ENCODE data around the gene VAT1L.

The VAT1L gene

DNA sequence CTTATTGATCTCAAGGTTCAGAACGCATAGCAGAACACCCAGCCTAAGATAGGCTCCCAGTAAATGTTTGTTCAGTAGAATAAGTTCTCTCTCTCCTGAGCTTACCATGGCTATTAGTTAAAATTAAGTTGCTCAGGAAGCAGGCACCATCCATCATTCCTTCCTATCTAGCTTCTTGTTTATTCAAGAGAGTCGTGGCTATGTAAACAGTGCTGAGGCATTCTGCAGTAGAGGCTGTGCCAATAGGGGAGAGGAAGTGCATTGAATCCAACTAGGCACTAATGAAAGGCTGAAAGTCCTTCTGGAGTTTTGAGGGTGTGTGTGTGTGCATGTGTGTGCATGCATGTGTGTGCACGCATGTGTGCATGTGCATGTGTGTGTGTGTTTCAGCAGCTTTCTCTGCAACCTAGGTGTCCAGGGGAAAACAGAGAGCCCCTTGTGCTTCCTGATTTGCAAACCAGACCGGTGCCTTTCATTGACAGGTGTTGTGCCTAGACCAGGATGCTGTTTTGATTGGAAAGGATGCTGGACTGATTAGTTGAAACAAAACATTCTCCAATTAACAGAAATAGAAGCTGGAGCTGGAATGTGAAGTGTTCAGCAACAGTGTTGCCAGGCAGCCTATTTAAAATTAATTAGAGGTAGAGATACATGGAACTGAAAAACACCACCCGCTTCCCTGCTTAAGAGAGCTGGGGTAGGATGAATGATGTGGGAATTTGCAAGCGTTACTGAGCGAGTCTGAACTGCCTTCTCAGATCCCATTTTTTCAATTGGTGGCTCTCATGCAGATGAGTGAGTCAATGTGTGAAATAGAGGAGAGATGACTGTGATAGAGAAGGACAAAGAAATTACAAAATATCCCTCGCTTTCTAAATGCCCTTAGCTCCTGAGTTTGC, 130.7 kb downstream of the VAT1L start:
- peak in 1 of 2 donors; percentile 19 for DNase-seq (ENCODE audit: low read depth in 2 of 2)
- H3K4me3 ChIP-seq (replicated peaks in 1 of 2; ENCODE audit: low read depth in 2 of 2, low read length in 2 of 2): no peak overlapping the region
- TF ChIP-seq, protein P1, sequence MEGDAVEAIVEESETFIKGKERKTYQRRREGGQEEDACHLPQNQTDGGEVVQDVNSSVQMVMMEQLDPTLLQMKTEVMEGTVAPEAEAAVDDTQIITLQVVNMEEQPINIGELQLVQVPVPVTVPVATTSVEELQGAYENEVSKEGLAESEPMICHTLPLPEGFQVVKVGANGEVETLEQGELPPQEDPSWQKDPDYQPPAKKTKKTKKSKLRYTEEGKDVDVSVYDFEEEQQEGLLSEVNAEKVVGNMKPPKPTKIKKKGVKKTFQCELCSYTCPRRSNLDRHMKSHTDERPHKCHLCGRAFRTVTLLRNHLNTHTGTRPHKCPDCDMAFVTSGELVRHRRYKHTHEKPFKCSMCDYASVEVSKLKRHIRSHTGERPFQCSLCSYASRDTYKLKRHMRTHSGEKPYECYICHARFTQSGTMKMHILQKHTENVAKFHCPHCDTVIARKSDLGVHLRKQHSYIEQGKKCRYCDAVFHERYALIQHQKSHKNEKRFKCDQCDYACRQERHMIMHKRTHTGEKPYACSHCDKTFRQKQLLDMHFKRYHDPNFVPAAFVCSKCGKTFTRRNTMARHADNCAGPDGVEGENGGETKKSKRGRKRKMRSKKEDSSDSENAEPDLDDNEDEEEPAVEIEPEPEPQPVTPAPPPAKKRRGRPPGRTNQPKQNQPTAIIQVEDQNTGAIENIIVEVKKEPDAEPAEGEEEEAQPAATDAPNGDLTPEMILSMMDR (IDR thresholded peaks at IDR 0.05; ENCODE audit: low read depth, low read length): no peak

DNA sequence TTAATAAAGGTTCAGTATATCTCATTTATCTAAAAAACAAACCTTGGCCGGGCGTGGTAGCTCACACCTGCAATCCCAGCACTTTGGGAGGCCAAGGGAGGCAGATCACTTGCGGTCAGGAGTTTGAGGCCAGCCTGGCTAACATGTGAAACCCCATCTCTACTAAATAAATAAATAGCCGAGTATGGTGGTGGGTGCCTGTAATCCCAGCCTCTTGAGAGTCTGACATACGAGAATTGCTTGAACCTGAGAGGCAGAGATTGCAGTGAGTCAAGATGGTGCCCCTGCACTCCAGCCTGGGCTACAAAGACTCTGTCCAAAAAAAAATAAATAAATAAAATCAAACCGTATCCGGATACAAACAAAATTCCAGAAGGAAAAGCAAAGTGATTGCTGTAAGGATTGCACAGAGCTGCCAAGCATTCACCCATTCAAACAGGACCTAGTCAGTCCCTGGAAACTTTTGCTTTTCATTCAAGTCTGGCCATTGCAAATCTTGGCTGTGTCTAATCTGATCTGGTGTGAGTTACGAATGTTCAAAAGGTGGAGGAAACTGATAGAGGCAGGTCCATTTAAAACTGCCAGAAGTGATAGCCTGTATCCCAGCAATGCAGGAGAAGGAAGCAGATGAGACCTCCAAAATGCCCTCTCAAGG, 131.5 kb downstream of the VAT1L start:
- TF ChIP-seq, protein P1 (IDR thresholded peaks at IDR 0.05; ENCODE audit: low read depth, low read length): no peak
- no peak for DNase-seq (ENCODE audit: low read depth in 2 of 2)
- H3K4me3 ChIP-seq (replicated peaks in 1 of 2; ENCODE audit: low read depth in 2 of 2, low read length in 2 of 2): no peak overlapping the region

DNA sequence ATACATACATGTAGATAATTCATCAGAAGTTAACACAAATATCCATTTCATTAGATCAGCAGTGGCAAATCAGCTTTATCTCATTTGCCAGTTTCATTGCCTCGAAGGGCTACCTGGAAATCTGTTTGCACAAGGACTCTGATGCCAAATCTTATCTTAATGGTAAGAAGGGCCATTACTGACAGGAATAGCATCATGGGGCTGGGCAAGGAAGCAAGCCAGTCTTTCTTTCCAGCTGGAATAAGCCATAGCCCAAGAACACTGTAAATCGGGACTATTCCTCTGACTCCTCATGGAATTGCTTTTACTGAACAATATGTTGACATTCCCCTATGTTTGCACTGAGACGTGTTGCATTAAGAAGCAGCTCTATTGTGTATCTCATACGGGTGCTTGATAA, 132.6 kb downstream of the VAT1L start:
- no peak for DNase-seq (ENCODE audit: low read depth in 2 of 2)
- TF ChIP-seq, protein P1 (IDR thresholded peaks at IDR 0.05; ENCODE audit: low read depth, low read length): no peak
- H3K4me3 ChIP-seq (replicated peaks in 1 of 2; ENCODE audit: low read depth in 2 of 2, low read length in 2 of 2): no peak overlapping the region

DNA sequence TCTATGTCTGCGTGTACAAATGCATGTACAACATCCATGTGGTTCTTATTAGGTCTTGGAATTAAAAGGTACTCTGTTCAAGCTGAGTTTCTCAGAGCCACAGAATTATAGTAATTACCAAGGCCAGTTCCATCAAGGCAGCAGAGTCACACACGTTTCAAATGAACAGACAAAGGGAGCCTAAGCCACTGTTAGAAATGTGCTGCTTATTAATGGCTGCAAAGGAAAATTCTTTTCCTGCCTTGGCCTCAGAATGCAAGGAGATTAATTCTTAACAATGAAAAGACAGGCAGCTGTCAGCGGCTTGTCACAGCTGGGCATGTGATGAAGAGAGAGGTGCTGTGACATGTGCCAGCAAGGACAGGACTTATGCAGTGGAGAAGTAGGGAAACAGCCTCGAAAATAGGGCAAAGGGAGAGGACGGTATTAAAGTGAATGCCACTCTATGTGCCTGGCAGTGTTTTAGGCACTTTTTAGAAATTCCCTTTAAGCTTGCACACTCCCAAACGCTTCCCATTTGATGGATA, 133.9 kb downstream of the VAT1L start:
- TF ChIP-seq, protein P1 (IDR thresholded peaks at IDR 0.05; ENCODE audit: low read depth, low read length): no peak
- no peak for DNase-seq (ENCODE audit: low read depth in 2 of 2)
- H3K4me3 ChIP-seq (replicated peaks in 1 of 2; ENCODE audit: low read depth in 2 of 2, low read length in 2 of 2): no peak overlapping the region

DNA sequence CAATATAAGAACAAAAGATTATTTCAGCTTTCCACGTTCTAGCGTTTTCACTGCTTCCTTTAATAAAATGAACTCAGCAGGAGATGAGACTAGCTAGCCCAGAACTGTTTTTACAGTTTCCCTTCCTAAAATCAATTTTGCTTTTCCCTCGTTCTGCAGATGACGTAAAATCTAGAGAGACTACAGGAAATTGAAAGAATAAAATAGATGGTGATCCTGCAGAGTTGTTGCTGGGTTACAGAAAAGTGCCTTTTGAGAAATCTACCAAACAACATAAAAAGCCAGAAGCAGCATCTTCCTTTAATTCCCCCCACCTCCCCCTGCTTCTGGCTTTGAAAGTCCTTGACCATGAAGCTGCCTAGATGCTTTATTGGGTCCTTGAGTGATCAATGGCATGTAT, 137.2 kb downstream of the VAT1L start:
- H3K4me3 ChIP-seq (replicated peaks in 1 of 2; ENCODE audit: low read depth in 2 of 2, low read length in 2 of 2): no peak overlapping the region
- DNase-seq (ENCODE audit: low read depth in 2 of 2): no peak
- TF ChIP-seq, protein P1 (IDR thresholded peaks at IDR 0.05; ENCODE audit: low read depth, low read length): no peak

DNA sequence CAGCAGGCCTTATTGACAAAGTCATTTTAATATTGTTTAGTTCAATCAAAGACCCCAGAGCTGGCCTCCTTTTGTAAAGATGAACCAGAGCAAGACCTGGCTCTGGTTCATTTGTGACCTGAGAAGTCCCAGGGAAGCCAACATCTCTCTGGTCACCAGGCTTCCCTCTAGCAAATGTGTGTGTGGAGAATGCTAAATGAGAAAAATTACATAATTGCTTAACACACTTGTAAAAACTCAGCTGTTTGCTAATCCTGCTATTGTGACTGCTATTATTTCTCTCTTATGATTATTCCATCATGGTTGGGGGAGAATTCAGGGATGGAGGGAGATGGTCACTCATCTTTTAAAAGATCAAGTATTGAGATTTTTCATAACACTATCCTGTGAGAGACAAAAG, 139.7 kb downstream of the VAT1L start:
- no peak for DNase-seq (ENCODE audit: low read depth in 2 of 2)
- TF ChIP-seq, protein P1 (IDR thresholded peaks at IDR 0.05; ENCODE audit: low read depth, low read length): no peak
- H3K4me3 ChIP-seq (replicated peaks in 1 of 2; ENCODE audit: low read depth in 2 of 2, low read length in 2 of 2): no peak overlapping the region

All from cardiac fibroblast (primary cell).